GM19395 (cell line): Measurements from ENCODE around the gene SPATA31C1.
"Not testable (repeated sequence)": the region's sequence is repeated elsewhere in the genome, so short reads cannot be mapped to it uniquely, and the experiment has no call there.

ENCODE experiments used
- ATAC-seq: cut with Tn5 transposase; IDR thresholded peaks from one replicate; pipeline ENCODE4 v1.9.1; 2021; ENCODE audit warnings: mild to moderate bottlenecking, moderate library complexity; ENCODE audit not compliant: unreplicated experiment

SPATA31C1 gene

DNA sequence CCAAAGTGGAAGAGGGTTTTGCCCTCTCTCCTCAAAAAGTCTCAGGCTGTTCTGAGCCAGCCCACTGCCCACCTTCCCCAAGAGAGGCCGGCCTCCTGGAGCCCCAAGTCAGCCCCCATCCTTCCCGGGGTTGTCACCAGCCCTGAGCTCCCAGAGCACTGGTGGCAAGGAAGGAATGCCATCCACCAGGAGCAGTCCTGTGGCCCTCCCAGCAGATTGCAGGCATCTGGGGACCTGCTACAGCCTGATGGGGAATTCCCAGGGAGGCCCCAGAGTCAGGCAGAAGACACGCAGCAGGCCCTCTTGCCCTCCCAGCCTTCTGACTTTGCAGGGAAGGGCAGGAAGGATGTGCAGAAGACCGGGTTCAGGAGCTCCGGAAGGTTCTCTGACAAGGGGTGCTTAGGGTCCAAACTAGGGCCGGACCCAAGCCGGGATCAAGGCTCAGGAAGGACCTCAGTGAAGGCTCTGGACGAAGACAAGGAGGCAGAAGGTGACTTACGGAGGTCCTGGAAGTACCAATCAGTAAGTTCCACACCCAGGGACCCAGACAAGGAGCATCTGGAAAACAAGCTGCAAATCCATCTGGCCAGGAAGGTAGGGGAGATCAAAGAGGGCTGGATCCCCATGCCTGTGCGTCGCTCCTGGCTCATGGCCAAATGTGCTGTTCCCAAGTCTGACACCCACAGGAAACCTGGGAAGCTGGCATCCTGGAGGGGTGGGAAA lies 31.4 kb upstream of the SPATA31C1 start:
- no peak for ATAC-seq

DNA sequence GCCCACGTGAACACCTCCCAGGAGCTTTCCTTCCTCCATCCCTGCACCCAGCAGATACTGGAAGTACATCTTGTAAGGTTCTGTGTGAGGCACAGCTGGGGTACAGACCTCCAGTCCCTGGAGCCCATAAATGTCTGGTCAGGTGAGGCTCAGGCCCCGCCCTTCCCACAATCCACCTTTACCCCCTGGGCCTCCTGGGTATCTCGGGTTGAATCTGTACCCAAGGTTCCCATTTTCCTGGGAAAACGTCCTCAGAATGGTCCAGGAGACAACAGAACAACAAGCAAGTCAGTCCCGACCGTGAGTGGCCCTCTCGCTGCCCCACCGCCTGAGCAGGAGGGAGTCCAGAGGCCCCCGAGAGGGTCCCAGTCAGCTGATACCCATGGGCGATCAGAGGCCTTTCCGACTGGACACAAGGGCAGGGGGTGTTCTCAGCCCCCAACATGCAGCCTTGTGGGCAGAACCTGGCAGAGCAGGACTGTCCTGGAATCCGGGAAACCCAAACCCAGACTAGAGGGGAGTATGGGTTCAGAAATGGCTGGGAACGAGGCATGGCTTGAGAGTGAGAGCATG lies 30.7 kb upstream of the SPATA31C1 start:
- no peak for ATAC-seq

- no peak for ATAC-seq
These were observed 29.9 kb upstream of the SPATA31C1 start for GRCh38 chr9:87887661-87888480.

GRCh38 chr9:87888501-87888900 lies 29.3 kb upstream of the SPATA31C1 start:
- ATAC-seq = no peak

DNA sequence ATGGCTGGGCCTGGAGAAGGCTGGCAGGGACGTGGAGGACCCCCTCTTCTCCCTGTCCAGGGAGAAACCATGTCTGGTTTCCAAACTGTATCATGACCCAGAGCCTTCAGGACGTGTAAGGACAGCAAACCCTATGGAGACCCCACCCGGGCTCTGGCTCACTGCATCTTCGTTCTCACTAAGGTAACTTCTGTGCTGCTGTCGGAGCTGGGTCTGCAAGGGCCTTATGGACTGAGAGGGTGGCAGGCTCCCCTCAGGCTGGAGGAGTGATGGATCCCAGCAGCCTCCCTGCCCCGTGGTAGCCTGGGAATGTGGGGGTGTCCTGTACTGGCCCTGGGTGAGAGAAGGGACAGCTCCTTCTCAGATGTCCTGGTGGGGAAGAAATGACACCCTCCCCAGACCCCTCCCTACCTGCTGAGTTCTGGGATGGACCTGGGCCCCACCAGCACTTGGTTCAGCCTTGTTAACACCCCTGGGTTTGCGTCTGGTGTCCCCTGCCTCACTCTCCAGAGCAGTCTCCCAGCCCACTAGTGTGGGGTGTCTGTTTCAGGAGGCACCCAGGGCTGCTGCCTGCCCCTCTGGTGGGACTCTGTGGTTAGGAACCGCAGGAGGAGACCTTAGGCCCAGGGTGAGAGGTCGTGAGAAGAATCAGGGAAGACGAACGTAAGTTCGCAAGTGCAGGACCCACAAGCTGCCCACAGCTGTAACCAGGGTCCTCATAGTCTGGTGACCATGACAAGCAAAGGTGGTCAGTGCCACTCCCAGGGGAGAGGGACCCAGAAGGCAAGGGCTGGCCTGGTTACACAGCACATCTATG lies 28.5 kb upstream of the SPATA31C1 start:
- ATAC-seq = no peak

GRCh38 chr9:87889882-87890252 lies 27.9 kb upstream of the SPATA31C1 start:
- no peak for ATAC-seq

GRCh38 chr9:87890837-87891236 lies 26.9 kb upstream of the SPATA31C1 start:
- no peak for ATAC-seq

DNA sequence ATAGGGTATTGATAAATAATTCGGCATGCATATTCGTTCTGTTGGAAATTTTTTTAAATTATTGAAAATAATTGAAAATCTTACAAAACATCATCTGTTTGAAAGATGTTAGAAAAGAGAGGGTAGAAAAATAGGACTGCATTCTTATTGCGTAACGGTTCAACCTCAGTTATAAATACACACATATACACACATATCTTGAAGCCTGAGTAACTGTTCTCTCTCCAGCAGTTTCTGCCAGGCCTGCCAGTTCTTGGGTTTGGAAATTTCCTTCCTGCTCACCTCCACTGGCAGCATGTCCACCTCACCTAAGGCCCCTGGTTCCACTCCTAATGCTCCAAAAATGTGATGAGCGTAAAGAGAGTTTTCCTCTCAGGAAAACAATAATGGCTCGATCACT lies 26.0 kb upstream of the SPATA31C1 start:
- no peak for ATAC-seq

DNA sequence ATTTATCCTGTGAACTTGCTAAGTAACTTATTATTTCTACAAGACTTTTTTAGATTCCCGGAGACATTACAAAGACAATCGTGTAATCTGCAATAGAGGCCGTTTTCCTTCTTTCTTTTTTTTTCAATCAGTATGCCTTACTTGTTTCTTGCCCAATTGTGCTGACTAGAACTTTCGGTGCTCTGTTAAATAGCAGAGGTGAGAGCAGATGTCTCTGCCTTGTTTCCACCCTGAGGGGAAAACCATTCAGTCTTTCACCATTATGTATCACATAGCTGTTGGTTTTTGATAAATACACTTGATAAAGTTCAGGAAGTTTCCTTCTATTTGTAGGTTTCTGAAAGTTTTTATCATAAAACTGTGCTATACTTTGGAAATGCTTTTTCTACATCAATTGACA lies 24.8 kb upstream of the SPATA31C1 start:
- no peak for ATAC-seq

GRCh38 chr9:87894998-87895625 lies 22.6 kb upstream of the SPATA31C1 start:
- no peak for ATAC-seq

DNA sequence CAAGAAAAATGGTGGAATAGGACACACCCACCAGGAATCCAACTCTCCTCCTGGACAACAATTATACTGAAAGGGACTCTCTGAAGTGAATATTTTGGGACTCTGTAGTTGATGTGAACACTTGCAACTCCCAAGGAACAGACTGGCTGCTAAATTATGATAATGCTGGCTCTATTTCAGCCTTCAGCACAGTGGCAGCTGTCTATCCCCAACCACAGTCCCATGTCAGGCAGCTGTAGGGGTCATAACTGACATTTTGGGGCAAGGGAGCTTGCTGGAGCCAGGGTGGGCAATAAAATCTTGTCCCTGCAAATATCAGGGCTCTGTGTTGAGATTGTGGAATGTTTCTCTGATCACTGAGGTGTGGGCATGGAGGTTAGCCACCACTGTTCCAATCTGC lies 20.9 kb upstream of the SPATA31C1 start:
- ATAC-seq = no peak

- ATAC-seq = no peak
These were observed 19.6 kb upstream of the SPATA31C1 start for GRCh38 chr9:87898151-87898550.

DNA sequence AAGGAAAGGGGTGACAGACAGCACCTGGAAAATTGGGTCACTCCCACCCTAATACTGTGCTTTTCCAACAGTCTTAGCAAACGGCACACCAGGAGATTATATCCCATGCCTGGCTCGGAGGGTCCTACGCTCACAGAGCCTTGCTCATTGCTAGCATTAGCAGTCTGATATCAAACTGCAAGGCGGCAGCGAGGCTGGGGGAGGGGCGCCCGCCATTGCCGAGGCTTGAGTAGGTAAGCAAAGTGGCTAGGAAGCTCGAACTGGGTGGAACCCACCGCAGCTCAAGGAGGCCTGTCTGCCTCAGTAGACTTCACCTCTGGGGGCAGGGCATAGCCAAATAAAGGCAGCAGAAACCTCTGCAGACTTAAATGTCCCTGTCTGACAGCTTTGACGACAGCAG lies 15.4 kb upstream of the SPATA31C1 start:
- not testable (repeated sequence) for ATAC-seq

DNA sequence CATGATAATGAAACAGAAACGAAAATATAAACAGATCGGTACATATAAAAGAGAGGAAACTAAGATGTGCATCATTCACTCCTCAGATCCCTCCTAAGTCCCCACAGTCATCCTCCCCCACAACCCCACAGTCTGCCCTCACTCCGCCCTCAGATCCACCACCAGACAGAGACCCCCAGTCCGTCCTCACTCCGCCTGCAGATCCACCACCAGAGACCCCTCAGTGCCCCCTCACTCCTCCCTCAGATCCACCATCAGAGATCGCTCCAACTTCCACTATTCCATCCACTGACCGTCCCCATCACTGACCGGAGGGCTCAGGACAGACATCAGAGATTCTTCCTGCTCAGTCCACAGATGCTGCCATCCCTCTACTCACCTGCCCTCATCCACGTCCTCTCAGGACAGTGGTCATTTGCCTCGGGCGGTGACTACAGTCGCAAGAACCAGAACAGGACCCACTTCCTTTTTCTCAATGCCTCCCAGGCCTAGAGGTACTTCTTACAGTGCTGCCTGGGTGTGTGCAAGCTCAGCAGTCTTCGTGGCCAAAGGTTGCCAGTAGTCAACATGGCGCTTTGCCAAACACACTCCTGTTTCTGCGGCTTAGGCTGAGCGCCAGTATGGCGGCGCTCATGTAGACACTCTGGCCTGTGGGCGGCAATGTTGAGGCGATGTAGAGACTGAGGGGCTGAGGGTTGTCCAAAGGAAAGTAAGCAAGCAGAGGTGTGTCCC lies 8.3 kb upstream of the SPATA31C1 start:
- ATAC-seq = no peak

DNA sequence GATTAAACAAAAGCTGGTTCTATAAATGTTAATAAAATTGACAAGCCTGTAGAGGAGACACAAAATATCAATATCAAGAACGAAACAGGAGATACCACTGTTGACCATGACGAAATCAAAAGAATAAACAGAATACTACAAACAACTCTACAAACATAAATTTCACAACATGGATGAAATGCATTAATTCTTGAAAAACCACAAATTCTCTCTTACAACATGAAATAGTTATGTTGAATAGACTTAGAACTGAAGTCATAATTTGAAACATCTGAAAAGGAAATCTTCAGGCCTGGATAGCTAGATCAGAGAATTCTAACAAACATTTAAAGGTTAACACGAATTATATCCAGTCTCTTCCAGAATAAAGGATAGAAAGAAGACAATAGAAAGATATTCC lies 6.9 kb upstream of the SPATA31C1 start:
- no peak for ATAC-seq

GRCh38 chr9:87919013-87919412 lies 1.3 kb downstream of the SPATA31C1 start:
- not testable (repeated sequence) for ATAC-seq

DNA sequence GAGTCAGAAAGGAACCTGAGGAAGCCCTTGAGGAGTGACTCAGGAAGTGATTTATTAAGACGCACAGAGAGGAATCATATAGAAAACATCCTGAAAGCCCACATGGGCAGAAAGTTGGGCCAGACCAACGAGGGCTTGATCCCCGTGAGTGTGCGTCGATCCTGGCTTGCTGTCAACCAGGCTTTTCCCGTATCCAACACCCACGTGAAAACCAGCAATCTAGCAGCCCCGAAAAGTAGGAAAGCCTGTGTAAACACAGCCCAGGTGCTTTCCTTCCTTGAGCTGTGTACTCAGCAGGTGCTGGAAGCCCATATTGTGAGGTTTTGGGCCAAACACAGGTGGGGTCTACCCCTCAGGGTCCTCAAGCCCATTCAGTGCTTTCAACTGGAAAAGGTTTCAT lies 3.8 kb downstream of the SPATA31C1 start:
- ATAC-seq = not testable (repeated sequence)

DNA sequence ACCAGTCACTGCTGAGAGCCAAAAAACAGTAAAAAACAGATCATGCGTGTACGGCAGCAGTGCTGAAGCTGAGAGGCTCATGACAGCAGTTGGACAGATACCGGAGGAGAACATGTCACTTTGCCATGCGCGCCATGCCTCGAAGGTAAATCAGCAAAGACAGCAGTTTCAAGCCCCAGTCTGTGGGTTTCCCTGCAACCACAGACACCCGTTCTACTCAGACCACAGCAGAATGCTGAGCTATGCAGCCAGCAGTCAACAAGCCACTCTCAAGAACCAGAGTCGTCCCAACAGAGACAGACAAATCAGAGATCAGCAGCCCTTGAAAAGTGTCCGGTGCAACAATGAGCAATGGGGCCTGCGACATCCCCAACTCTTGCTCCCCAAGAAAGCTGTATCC lies 5.2 kb downstream of the SPATA31C1 start:
- ATAC-seq = not testable (repeated sequence)

- ATAC-seq = not testable (repeated sequence)
These were observed 7.1 kb downstream of the SPATA31C1 start for GRCh38 chr9:87924851-87925250.

GRCh38 chr9:87929152-87929551 lies 11.4 kb downstream of the SPATA31C1 start:
- not testable (repeated sequence) for ATAC-seq
